Activated CD8-positive, alpha-beta memory T cell treated with anti-CD3 and anti-CD28 coated beads, Interleukin-2, amount 50 U/mL, for 1 hour (primary cell): ENCODE results near the gene LMX1B.
A peak's percentile ranks its signal among the peaks of the same experiment; 100 is the strongest.
"Not testable (repeated sequence)": the region's sequence is repeated elsewhere in the genome, so short reads cannot be mapped to it uniquely, and the experiment has no call there.

Experiments
- DNase-seq: peaks from one replicate; pipeline ENCODE4 v3.0.0-alpha.2; 2020; ENCODE audit errors: extremely low read depth

The LMX1B gene

DNA sequence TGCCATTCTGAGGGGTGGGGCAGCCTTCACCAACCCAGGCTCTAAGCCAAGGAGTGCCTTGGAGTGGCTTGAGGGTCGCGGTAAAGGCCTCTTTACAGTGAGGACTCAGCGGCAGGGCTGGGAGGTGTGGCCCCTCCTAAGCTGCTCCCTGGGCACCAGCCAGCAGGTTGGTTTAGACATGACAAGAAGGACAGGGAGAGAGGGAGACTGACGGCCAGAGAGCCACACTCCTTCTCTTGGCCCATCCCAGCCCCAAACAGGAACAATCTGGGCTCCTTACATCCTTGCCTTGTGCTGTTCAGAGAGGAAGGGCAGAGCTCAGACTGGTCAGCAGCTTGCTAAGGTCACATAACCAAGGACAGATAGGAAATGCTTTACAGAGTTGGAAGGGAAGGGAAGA lies 94.5 kb downstream of the LMX1B start:
- DNase-seq = no peak

DNA sequence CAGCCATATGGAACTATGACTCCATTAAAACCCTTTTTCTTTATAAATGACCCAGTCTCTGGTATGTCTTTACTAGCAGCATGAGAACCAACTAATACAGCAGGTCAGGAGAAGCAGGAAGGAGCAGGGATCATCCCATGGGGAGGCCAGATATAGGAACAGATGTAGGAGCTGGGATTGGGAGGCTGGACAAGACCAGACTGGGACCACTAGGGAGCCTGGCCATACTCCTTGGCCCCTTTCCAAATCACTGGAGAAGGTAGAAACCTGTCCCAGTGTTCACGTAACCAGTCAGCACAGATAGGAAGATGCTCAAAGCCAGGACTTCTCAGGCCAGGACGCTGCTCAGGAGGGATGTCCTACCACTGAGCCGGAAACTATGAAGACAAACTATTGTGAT lies 95.5 kb downstream of the LMX1B start:
- DNase-seq = no peak

DNA sequence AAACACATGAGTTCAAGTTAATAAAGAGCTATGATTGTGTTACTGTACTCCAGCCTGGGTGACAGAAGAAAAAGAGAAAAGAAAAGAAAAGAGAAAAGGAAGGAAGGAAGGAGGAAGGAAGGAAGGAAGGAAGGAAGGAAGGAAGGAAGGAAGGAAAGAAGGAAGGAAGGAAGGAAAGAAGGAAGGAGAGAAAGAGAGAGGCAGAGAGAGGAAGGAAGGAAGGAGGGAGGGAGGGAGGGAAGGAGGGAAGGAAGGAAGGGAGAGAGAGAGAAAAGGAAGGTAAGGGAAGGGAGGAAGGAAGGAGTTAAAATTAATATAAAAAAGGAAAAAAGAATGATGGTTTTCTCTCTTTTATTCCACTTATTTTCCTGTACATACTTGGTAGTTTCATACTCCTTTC lies 101.7 kb downstream of the LMX1B start:
- no peak for DNase-seq

DNA sequence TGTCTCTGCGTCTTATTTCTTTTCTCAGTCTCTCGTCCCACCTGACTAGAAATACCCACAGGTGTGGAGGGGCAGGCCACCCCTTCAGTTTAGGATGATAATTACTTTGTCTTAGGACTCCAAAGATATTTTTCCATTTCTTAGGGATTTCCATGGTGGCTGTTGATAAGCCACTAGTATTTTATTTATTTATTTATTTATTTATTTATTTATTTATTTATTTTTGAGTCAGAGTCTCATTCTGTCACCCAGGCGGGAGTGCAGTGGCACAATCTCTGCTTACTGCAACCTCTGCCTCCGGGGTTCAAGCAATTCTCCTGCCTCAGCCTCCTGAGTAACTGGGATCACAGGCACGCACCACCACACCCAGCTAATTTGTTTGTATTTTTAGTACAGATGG lies 103.7 kb downstream of the LMX1B start:
- not testable (repeated sequence) for DNase-seq

DNA sequence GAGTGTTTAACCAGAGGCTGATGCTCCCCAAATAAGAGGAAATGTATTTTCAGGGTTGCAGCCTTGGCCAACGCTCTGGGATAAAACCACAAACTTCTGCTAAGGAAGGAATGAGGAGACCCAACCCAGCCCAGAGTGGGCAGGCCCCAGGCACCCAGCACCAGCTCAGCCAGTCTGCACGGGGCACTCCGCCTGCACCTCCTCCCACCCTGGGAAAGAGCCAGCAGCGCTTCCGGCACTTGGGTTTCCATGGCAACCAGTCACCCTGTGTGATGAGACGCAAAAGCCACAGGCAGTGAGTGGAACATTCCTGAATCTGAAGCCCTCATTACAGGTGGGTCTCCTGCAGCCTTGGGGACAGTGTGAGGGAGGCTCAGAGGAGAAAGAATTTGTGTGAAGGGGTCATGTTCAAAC lies 105.9 kb downstream of the LMX1B start:
- peak; percentile 89 for DNase-seq

DNA sequence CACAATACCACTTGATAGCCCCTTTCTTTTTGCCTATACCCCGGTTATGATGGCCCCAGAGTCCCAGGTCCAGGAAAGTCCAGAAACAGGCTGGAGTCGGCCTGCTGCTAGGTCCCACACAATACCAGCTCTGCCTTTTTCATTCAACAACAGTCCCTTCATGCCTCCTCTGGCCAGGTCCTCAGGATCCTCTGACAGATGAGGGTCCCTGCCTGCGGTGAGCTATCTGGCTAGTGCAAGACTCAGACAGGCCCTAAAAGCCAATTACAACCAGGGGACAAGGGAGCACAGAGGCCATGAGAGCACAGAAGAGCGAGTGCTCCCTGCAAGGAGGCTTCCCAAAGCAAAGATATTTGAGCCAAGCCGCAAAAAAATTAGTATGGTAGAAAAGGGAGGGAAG lies 106.3 kb downstream of the LMX1B start:
- no peak for DNase-seq

DNA sequence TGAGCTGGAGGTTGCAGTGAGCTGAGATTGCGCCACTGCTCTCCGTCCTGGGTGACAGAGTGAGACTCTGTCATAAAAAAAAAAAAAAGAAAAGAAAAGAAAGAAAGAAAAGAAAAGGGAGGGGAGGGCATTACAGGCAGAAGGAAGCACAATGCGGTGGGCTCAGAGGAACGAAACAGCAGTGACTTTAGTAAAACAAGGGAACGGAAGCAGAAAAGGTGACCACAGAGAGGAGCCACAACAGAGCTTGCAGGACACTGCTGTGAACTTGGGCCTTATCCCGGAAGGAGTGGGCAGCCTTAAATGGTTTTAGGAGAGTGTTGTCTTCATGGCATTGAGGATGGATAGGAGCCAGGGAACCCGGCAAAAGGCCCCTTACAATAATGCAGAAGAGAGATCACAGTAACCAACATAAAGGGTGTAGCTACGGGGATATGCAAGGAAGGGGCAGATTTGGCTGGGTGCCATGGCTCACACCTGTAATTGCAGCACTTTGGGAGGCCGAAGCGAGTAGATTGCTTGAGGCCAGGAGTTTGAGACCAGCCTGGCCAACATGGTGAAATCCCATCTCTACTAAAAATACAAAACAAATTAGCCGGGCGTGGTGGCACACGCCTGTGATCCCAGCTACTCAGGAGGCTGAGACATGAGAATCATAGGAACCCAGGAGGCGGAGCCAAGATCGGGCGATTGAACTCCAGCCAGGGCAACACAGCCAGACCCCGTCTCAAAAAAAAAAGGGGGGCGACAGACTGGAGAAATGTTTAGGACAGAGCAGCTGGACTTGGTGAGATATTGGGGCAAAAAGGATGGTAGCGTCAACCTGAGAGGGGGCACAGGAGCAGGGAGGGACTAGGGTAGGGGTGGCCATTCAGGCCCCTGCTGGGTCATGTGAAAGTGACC lies 107.2 kb downstream of the LMX1B start:
- DNase-seq = no peak

DNA sequence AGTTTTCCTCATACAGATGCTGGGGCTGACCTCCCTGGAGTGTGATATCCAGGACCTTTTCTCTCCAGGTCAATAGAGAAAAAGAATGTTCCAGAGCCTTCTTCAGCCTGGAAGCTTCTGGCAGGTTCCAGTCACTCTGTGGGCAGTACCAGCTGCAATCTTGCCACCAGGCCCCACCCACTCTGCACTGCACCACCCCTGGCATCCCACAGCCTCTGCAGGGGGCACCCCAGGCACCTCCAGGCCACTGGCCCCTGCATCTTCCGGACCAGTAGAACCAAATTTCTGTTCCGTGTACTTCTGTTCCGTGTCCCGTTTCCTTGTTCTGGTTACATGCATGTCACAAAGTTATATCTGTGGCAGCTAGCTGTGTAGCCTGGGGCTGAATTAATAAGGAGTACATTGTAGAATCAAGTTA lies 107.8 kb downstream of the LMX1B start:
- no peak for DNase-seq

DNA sequence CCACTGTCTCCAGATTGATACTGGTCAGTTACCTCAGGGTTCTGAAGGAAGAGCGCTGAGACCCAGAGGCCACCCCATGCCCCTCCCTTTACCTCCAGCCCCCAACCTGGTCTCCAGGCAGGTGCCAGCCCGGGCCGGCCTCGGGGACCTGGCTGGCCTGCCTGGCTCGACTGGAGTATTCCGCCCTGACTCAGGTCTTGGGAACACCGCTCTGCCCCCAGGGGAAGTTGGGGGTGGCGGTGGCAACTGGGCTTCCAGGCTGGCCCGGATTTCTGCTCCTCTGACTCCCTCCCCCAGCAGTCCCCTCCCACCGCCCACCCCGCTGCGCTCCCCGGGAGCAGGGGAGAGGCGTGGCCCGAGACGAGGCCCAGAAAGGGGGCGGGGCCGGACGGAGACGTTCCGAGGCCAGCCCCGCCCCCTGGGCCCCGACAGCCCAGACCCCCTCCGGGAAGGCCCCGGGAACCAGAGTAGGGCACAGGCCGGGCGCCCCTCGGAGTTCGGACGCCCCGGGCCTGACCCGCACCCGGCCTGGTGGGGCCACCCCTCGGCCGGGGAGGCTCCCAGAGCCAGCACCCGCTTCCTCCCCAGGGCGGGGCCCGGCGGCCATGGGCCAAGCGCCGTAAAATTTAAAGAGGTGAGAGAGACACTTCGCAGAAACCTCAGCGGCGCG lies 108.7 kb downstream of the LMX1B start:
- DNase-seq = peak; percentile 73

DNA sequence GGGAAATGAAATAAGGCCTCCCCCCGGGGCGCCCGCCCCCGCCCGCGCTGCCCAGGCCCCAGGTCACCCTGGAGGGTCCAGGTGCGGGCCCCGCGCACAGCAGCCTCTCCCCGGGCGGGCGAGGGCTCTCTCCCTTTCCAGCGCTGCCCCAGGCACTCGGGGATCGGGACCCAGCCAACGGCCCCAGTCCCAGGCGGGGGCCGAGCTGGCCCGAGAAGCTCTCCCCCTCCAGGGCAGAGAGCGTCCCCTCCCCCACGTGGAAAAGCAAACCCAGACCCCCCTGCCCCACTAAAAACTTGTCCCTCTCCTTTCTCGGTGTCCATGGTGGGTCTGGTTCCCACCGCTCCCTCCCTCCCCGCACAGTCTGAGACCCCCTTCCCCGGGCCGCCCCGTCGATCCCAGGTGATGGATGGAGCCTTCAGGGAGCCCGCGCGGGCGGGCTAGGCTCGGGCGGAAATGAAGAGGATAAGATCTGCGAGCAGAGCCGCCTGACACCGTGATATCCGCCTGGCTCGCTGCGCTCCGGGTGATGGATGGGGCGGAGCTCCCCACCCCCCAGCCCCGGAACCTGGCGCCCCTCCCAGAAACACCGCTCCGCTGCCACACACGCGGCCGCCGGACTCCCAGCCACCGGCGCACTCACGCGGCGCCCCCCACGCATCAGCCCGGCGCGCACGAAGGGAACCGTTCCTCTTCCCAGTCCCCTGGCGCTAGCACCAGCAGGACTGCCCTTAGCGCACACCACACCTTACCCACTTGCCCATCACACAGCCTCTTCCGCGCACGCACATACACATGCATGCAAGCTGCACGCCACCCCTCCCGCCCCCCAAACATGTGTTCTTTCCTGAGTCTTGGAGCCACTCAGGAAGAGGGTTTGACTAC lies 109.4 kb downstream of the LMX1B start:
- DNase-seq = no peak

DNA sequence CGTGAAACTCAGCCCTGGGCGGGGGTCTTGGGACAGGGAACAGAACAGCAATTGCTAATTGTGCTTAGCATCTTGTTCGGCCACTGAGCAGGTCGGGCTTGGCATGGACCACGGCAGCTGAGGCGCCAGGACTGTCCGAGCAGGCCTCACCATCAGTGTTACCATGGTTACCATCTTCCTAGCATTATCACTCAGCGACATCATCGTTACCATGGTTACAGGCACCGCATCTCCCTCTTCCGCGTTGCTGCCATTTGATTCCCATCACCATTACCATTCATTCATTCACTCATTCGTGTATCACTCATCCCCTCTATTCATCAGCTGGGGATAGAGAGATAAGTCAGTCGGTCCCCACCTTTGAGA lies 110.1 kb downstream of the LMX1B start:
- no peak for DNase-seq

DNA sequence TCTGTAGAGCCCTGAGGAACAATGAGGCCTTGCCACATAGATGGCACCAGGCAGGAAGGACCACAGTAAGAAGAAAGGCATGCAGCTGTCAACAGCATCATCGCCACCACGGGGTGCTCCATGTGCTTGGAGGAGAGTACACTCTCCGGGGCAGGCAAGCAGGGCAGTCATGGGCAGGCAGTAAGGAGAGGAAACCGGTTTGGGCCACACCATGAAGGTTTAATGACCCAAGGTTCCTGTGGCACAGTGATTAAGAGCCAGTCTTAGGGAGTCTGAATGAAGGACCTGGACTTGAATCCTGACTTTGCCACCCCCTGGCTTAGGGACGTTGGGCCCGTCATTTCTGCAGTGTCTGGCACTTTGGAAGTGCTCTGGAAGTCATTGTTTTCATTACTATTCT lies 110.5 kb downstream of the LMX1B start:
- DNase-seq = no peak

DNA sequence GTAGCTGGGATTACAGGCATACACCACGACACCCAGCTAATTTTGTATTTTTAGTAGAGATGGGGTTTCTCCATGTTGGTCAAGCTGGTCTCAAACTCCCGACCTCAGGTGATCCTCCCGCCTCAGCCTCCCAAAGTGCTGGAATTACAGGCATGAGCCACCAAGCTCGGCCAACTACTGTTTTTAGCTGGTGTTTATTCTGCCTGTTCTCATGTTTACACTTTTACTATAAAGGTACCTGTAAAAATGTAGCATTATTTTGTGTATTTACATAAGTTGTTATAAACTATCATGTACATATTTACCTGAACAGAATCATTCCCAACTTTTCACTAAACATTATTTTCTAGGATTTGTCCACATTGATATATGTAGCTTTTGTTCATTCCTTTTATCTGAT lies 111.8 kb downstream of the LMX1B start:
- not testable (repeated sequence) for DNase-seq

DNA sequence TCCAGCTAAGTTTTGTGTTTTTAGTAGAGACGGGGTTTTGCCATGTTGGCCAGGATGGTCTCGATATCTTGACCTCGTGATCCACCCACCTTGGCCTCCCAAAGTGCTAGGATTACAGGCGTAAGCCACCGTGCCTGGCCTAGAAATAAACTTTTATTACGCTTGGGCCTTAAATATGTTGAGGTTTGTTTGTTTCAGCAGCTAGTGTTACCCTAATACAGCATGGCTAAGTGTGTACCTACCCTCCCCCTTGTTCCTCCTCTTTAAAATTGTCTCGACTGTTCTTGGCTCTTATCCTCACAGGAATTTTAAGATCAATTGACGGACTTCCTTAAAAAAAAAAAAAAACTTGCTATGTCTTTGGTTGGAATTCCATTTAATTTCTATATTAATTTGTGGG lies 114.5 kb downstream of the LMX1B start:
- DNase-seq = not testable (repeated sequence)

DNA sequence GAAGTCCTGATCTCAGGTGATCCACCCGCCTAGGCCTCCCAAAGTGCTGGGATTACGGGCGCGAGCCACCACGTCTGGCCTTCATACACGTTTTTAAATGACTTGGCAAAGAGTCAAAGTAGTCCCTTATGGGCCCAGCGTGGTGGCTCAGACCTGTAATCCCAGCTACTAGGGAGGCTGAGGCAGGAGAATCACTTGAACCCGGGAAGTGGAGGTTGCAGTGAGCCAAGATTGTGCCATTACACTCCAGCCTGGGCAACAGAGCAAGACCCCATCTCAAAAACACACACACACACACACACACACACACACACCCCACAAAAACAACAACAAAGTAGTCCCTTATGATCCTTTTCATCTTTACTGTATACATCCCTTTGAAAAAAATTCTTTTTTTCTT lies 116.9 kb downstream of the LMX1B start:
- not testable (repeated sequence) for DNase-seq

DNA sequence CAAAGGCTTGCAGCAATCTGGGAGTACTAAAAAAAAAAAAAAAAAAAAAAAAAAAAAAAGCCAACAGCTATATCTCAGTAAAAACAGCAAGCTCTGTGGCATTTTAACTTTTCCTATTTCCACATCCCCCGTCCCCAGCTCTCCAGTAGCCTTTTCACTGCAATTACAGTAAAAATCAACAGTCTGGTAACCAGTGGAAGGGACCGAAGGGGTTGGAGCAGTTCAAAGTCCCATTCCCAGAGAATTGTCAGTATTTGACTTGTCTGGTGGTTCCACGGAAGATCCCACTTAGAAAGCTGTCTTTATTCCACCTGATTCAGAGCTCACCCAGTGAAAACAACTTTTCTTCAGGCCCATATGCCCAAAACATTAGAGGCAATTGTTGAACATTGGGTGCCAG lies 119.3 kb downstream of the LMX1B start:
- no peak for DNase-seq

DNA sequence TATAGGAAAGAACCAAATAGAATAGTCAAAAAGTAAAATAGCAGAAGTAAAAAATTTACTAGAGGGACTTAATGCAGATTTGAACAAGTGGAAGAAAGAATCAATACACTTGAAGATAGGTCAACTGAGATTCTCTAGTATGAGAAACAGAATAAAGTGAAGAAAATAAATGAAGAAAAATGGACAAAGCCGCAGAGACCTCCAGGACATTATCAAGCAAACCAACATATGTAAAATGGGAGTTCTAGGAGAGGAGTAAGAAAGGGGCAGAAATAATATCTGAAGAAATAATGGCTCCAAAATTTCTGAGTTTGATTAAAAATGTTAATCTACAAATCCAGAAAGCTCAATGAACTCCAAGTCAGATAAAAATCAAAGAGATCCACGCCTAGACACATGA lies 121.1 kb downstream of the LMX1B start:
- DNase-seq = no peak

DNA sequence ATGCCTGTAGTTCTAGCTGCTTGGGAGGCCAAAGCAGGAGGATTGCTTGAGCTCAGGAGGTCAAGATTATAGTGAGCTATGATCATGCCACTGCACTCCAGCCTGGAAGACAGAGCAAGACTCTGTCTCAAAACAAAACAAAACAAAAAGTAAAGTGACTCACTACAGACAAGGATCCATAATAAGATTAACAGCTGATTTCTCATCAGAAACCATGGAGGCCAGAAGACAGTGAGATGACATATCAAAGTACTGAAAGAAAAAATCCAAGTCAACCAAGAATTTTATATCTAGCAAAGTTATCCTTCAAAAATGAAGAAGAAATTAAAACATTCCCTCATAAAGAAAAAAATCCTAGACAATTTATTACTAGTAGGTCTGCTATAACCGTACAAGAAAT lies 121.8 kb downstream of the LMX1B start:
- DNase-seq = no peak

DNA sequence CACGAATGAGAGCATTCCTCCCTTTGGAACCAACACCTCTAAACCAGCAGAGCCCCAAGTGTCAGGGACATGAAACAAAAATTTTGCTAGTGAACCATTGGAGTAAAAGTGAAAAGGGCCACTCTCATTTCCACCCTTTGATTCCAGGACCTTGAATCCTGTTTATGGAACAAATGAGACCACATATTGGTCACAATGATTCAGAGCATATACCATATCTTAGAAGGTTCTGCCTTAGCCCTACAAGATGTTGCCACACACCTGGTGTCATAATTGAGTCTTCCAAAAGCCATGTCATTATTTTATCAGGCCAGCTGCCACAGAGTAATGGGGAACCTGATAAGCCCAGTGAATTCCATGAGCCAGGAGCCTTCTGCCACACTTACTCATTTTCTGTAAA lies 124.8 kb downstream of the LMX1B start:
- DNase-seq = no peak

DNA sequence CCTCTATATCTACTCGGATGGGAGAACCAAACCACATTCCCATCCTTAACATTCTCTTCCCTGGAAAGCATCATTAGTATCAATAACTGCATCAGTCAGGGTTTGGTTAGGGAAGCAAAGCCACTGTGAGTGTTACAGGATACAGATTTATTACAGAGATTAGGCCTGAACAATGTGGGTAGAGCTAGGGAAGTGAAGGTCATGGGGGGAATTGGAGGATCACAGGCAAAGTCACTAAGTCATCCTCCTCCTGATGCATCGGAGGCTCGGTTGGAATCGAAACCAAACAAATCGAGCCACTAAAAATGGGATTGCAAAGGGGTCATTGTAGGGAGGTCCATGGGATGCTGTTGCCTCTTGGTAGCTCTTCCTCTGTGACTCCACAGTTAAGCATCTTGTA lies 129.3 kb downstream of the LMX1B start:
- DNase-seq = no peak

DNA sequence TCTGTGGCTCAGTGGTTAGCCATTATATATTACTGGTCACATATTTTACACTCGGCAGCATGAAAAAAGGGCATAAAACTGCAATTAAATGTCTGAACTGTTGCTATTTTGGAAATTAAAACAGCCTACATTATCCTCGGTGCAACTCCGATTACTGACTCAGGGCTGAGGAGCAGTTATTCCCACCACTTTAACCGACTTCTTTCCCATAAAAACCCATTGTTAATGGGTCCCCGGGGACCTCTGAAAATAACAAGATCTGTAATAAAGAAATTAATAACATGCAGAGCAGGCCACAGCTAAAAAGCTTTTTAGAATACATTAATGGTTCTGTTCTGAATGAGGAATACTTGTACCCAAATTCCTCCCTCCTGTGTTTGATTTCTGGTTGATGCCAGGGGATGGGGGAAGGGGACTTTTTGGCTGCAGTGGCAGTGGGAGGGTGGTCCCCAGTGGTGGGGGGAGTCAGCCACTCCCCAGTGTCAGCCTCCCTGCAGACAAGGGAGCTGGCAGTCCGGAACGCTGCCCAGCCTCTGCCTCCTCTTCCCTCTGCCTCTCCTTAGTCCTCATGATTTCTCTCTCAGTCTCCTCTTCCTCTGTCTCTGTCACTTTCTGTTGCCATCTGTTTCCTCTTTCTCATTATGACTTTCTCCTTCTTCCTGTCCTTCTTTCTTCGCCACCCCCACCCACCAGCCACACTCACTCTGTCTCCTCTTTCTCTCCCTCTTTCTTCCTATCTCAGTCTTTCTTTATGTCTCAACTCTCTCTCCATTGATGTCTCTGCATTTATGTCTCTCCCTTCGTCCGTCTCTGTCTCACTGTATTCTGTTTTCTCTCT lies 132.1 kb downstream of the LMX1B start:
- DNase-seq = no peak
